HG03460 (cell line): Measurements from ENCODE around the gene HAP1.

Experiments
- ATAC-seq: cut with Tn5 transposase; IDR thresholded peaks from one replicate; pipeline ENCODE4 v1.9.1; 2021; ENCODE audit not compliant: unreplicated experiment

HAP1 gene

GRCh38 chr17:41763327-41763726, 28.9 kb upstream of the HAP1 start:
- no peak for ATAC-seq

DNA sequence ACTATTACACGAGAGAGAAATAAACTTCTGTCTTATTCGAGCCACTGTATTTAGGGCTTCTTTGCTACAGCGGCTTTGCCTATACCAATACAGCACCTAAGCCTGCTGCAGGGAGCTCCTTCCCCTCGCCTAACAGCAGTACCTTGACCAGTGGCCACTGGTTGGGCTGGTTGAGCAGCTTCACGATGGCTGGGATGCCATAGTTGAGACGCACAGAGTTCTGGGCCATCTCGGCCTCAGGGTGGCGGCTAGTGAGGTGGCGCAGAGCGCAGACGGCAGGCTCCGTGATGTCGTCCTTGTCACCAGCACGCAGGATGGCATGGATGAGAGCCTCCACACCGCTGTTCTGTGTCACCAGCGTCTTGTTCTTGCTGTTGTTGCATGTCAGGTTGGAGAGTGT, 28.4 kb upstream of the HAP1 start:
- no peak for ATAC-seq

- no peak for ATAC-seq
These were observed 27.9 kb upstream of the HAP1 start for GRCh38 chr17:41762391-41762790.

DNA sequence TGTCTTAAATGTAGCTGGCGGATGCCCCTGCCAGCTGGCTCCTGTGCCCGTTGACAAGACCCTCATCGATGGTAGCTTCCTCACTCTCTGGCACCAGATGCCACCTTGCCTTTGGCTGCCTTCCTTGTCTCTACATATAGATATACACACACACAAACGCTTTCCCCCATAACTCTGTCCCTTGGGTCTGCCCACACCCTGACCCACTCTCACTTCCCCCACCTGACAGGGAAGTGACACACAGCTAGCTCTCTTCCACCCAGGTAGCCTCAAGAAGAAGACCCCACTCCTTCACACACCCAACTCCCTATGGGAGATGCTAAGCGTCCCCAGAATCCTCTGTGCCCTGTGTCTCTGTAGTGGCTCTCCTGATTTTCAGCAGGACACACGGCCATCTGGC, 26.4 kb upstream of the HAP1 start:
- no peak for ATAC-seq

GRCh38 chr17:41758601-41759000, 24.2 kb upstream of the HAP1 start:
- ATAC-seq, result no peak

DNA sequence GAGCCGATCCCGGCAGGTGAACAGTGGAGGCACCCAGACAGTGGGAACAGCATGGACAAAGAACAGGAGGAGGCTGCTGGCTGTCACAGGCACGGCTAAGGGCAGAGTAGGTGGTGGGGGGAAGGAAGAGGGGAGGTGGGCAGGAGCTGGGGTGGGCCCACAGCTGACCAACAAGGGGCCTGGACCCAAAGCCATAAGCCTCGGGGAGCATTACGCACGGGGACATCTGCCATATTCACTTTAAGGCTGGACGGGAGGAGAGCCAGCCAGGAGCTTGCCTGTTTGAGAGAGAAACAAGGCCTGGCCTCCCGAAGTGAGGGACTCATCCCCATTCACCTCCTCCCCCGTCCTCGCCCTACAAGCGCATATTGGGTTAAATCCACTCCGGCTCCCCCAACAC, 19.6 kb upstream of the HAP1 start:
- ATAC-seq, result no peak

GRCh38 chr17:41751288-41751687, 16.8 kb upstream of the HAP1 start:
- ATAC-seq, result no peak

DNA sequence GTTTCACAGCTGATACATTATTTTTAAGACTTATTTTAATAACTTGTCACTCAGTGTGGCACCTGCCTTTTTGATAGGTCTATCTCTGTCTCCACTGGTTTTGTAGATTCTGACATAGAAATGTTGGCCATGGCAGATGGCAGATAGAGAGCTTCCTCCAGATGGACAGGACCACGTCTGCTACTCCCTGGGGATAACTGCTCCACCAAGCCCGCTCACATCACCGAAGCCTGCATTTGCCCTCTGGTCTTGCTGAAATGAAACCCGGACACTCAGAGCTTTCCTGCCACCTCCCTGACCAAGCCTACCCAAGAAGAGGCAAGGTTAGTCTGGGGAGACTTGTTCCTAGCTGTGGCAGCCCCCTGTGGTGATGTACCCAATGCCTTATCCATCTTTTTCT, 16.4 kb upstream of the HAP1 start:
- ATAC-seq, result no peak

DNA sequence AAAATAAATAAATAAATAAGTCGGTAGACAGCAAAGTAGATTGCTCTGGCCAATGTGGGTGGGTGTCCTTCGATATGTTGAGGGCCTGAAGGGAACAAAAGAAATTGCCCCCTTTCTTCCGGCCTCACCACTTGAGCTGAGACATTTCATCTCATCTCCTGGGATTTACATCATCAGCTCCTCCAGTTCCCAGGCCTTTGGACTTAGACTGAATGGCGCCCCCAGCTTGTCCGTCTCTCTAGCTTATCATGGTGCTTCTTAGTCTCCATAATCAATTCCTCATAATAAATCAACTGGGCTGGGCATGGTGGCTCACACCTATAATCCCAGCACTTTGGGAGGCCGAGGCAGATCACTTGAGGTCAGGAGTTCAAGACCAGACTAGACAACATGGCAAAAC, 13.8 kb upstream of the HAP1 start:
- no peak for ATAC-seq

DNA sequence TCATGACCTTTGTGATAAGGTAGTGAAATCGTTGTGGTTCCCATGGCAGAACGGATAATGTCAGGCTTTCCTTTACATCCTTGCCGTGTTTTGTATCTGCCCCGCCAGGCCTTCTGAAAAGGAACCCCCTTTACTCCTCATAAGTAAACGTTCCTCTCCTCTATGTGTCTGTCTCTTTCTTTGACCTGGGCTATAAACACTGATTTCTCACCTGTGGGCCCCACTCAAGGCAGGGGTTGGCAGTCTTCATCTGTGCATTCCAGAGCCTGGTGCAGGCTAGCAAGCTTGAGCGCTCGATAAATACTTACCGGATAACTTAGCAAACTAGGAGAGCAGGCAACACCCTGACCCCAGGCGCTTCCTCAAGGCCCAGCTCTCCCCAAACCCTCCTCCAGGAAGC, 7.3 kb upstream of the HAP1 start:
- ATAC-seq, result no peak

GRCh38 chr17:41740506-41740905, 6.1 kb upstream of the HAP1 start:
- no peak for ATAC-seq

DNA sequence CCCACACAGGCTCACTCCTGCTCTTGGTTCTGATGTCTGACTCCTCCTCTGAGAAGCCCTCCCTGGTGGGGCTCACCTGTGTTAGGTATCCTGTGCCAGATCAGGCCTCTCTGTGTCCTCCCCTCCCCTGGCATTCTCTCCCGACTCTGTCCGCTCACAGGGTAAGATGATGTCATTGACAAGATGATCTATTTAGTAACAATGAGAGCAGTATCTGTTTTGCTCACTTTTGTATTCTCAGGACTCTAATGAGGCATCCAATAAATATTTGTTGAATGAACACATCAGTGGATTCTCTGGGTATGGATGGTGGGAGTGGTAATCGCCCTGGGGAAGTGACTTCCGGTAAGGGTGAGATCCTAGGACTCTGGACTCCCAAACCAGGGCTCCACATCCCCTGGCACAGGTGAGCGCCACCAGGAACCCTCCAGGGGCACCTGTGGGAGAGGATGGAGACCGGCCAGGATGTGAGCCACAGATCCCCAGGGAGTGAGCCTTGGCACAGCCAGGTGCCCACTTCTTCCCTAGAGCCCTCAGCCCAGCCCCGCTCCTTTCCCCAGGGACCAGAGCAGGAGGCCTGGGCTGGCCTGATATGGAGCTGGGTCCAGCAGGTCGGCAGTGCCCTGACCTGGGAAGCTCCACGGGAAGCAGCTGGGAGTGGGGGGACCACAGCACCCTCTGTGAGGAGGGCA, 5.4 kb upstream of the HAP1 start:
- no peak for ATAC-seq

GRCh38 chr17:41738801-41739112, 4.3 kb upstream of the HAP1 start:
- no peak for ATAC-seq

- no peak for ATAC-seq
These were observed 3.8 kb upstream of the HAP1 start for GRCh38 chr17:41738077-41738800.

GRCh38 chr17:41737680-41738023, 3.2 kb upstream of the HAP1 start:
- ATAC-seq, result no peak

GRCh38 chr17:41736983-41737679, 2.7 kb upstream of the HAP1 start:
- ATAC-seq, result no peak

DNA sequence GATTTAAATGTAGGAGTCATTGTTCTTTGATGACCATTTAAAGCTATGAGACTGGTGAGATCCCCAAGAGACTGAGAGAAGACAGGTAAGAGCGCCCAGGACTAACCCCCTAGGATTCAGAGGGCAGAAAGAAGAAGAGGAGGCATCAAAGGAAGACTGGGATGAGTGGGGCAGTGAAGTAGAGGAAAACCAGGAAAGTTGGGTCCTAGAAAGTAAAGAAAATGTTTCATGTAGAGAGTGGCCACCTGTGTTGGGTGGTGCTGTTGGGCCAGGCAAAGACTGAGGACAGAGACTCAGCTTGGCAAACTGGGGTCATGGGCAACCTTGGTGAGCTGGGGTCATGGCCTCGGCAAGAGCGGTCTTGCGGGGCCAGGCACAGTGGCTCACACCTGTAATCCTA, 1.3 kb upstream of the HAP1 start:
- ATAC-seq, result no peak

DNA sequence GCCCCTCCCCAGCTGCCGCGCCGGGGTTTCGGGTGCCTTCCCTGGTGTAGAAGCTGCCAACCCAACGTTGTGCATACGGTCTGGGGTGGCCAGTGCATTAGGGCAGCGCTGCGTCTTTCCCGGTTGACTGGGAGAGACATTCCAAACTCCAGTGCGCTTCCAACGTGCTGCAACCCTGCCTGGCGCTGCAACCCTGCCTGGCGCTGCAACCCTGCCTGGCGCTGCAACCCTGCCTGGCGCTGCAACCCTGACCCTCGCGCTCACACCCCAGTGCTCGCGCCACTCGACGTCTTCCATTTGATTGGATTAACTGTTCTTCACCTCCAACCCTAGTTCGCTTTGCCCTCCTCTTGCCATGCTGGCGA, 488 bp upstream of the HAP1 start:
- no peak for ATAC-seq

DNA sequence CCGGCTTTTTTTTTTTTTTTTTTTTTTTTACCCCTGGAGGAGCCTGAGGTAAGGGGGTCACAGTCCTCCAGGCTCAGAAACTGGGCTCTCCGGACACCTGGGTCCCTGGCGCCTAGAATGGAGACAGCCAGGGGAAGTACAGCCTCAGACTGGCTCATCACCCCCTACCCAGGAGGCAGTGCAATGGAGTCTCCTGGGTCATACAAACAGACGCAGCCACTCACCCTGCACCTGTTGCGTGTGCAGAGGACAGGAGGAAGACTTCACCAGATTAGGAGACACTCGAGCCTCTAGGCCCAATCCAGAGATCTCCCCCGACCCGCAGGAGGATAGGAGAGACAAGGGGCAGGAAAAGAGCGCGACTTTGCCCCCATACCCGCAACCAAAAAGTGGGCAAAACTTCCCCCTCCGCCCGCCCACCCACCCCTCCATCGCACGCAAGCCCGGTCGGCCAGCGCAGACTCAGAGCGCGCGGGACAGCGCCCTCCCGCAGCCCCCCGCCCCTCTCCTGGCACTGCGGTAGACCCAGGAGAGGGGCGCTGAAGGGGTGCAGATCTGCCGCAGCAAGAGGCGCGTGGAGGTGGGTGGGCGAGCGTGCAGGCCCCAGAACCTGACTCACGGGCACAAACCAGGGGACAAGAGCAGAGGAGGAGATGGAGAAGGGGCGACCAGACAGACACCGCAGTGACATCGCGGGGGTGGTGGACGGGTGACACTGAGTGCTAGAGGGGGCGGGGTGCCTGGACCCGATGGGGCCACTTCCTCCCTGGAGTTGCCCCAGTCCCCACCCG, 900 bp downstream of the HAP1 start:
- ATAC-seq, result no peak

DNA sequence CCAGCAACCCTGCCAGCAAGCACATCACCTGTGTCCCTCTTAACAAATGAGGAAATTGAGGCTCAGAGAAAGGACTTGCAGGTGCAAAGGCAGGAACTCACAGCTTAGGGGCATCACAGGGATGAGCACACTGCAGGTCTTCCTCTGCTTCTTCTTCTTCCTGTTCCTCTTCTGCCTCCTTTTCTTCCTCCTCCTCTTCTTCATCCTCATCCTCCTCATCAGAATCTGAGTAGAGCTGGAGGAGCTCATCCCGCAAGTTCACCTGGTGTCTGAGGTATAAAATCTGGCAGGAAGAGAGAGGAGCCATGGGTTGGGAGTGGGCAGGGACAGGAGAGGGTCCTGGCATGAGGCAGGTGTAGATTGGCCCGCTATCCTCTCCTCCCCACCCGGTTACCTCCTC, 2.6 kb downstream of the HAP1 start:
- no peak for ATAC-seq

DNA sequence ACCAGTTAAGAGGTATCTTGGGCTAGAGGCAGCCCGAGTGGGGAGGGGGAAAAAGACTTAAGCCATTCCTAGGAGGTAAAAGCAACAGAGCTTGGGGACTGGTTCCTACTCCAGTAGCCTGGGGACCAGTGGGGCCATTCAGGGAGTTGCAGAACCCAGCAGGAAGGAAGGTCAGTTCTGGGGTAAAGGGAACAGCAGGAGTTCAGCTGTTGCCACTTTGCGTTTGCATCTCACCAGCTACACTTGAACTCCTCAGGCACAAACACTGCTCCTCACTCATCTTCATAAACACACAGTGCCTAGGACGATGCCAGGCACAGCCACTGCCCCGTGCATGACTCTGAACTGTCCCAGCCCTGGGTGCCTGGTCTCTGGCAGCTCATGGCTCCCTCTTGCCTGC, 4.0 kb downstream of the HAP1 start:
- no peak for ATAC-seq

DNA sequence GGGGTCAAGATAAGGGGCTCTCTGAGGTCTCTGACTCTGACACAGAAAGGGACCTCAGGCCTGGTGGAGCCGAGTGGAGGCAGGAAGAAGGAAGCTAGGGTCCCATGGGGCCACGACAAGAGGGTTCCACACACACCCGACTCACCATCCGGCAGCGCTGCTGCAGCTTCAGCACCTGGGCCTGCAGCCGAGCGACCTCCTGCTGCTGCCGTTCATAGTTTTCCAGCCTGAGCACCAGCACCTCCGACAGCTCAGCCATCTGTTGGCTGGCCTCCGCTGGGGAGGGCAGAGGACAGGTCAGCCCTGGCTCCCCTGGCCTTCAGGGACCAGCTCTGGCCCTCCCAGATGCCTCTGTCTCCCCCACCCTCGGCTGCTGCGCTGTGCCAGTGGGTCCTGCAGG, 6.4 kb downstream of the HAP1 start:
- no peak for ATAC-seq
